OCI-LY1 (cell line): ENCODE measurements around the gene EID3.

Experiments used
- H2AFZ ChIP-seq: fragments of 200-600 bp; sonication (generic), shearing (Covaris generic); 2 replicates; pipeline ENCODE4 v1.6.0; 2014; ENCODE audit warnings: antibody characterized with exemption, mild to moderate bottlenecking, low read length
- H3F3A ChIP-seq: fragments of 200-600 bp; sonication (generic), shearing (Covaris generic); 2 replicates; pipeline ENCODE4 v1.6.0; 2014; ENCODE audit warnings: mild to moderate bottlenecking, antibody characterized with exemption, low read length, moderate library complexity; ENCODE audit not compliant: insufficient read depth
- H3K27ac ChIP-seq: fragments of 200-600 bp; sonication (generic); 2 replicates; pipeline ENCODE4 v1.5.1; 2014; ENCODE audit warnings: low read length, mixed run types, mild to moderate bottlenecking, low read depth; ENCODE audit not compliant: poor library complexity, severe bottlenecking
- H3K27me3 ChIP-seq: fragments of 200-600 bp; sonication (generic); 2 replicates; pipeline ENCODE4 v1.6.0; 2014; ENCODE audit warnings: antibody characterized with exemption, mild to moderate bottlenecking, low read length, moderate library complexity; ENCODE audit not compliant: insufficient read depth
- H3K36me3 ChIP-seq: fragments of 200-600 bp; sonication (generic); 2 replicates; pipeline ENCODE4 v1.6.1; 2014; ENCODE audit warnings: mild to moderate bottlenecking, antibody characterized with exemption, low read length, moderate library complexity, mixed read lengths; ENCODE audit not compliant: insufficient read depth
- H3K4me1 ChIP-seq: fragments of 200-600 bp; sonication (generic); 2 replicates; pipeline ENCODE4 v1.5.1; 2014; ENCODE audit warnings: mild to moderate bottlenecking, low read length, moderate library complexity; ENCODE audit not compliant: insufficient read depth, severe bottlenecking
- H3K4me2 ChIP-seq: fragments of 200-600 bp; sonication (generic), shearing (Covaris generic); 2 replicates; pipeline ENCODE4 v1.6.1; 2014; ENCODE audit warnings: low read length
- H3K4me3 ChIP-seq: fragments of 200-600 bp; sonication (generic); 2 replicates; pipeline ENCODE4 v1.5.1; 2014; ENCODE audit warnings: low read length, low read depth, mild to moderate bottlenecking, mixed read lengths; ENCODE audit not compliant: poor library complexity, severe bottlenecking
- H3K79me2 ChIP-seq: fragments of 200-600 bp; shearing (Covaris generic); 2 replicates; pipeline ENCODE4 v1.6.1; 2016; ENCODE audit warnings: mixed run types, low read length, mixed read lengths; ENCODE audit not compliant: insufficient read depth
- H3K9ac ChIP-seq: fragments of 200-600 bp; sonication (generic), shearing (Covaris generic); 2 replicates; pipeline ENCODE4 v1.6.1; 2014; ENCODE audit warnings: mild to moderate bottlenecking, low read length, mixed read lengths
- H3K9me2 ChIP-seq: fragments of 200-600 bp; sonication (generic), shearing (Covaris generic); 2 replicates; pipeline ENCODE4 v1.6.1; 2014; ENCODE audit warnings: low read depth, mild to moderate bottlenecking, low read length, mixed read lengths
- H3K9me3 ChIP-seq: fragments of 200-600 bp; shearing (Covaris generic); 2 replicates; pipeline ENCODE4 v1.6.1; 2014; ENCODE audit warnings: low read length, mixed read lengths
- H4K20me1 ChIP-seq: fragments of 200-600 bp; sonication (generic), shearing (Covaris generic); 2 replicates; pipeline ENCODE4 v1.6.0; 2016; ENCODE audit warnings: mild to moderate bottlenecking, low read length; ENCODE audit not compliant: insufficient read depth
- EZH2 ChIP-seq: fragments of 200-600 bp; sonication (generic), shearing (Covaris generic); IDR thresholded peaks from 2 replicates; pipeline ENCODE4 v1.8.0; 2017; ENCODE audit warnings: borderline replicate concordance, mixed run types, mild to moderate bottlenecking, antibody characterized with exemption, low read length, moderate library complexity, mixed read lengths
- TF ChIP-seq, protein P1 (sequence below): fragments of 200-600 bp; sonication (generic), shearing (Covaris generic); IDR thresholded peaks from 2 replicates; pipeline ENCODE4 v1.5.1; 2017; ENCODE audit warnings: mild to moderate bottlenecking, antibody characterized with exemption, low read length, moderate library complexity, mixed read lengths

EID3 gene

DNA sequence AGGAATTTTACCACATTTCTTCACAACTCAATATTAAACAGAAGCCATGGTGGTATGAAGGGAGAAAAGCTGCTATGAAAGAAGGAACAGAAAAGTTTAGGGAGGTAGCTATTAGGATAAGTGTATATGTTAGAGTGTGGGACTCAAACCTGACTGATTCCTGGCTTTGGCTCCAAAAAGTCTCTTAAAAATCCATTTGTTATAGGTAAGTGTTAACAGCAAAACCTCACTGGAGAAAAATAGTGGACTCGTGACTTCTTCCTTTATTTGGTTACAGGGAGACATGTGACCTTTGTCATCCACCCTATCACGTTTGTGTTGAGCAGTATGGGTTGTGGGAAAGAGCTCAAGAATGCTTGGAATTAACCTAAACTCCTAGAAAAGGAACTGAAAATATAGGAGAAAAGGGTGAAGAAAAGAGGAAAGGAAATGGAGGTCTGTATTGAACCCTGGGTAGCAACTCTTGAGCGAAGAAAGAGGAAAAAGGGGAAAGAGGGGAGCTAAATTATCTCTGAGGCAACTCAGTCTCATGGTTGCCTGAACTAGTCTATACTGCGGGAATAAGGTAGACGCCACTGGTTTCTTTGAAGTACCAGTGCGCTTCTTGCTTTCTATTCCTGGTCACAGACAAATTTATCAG lies 3.6 kb upstream of the EID3 start:
- Histone ChIP-seq H3K4me1 (no peaks in the 10 kb centered on the region), H3K27me3 (no peaks in the 10 kb centered on the region), H4K20me1 (no peaks in the 10 kb centered on the region), H3K9me2 (no peaks in the 10 kb centered on the region), H3K9me3 (no peaks in the 10 kb centered on the region), H3K4me3 (no peak overlapping the region), H3K36me3 (peaks cover 59% of the 10 kb centered on the region), H3K4me2 (no peak overlapping the region), H3K27ac (no peak overlapping the region), H3K79me2 (peaks cover 88% of the 10 kb centered on the region), H3K9ac (no peak overlapping the region), H3F3A (no peaks in the 10 kb centered on the region), H2AFZ (no peak overlapping the region)
- TF ChIP-seq, protein P1, sequence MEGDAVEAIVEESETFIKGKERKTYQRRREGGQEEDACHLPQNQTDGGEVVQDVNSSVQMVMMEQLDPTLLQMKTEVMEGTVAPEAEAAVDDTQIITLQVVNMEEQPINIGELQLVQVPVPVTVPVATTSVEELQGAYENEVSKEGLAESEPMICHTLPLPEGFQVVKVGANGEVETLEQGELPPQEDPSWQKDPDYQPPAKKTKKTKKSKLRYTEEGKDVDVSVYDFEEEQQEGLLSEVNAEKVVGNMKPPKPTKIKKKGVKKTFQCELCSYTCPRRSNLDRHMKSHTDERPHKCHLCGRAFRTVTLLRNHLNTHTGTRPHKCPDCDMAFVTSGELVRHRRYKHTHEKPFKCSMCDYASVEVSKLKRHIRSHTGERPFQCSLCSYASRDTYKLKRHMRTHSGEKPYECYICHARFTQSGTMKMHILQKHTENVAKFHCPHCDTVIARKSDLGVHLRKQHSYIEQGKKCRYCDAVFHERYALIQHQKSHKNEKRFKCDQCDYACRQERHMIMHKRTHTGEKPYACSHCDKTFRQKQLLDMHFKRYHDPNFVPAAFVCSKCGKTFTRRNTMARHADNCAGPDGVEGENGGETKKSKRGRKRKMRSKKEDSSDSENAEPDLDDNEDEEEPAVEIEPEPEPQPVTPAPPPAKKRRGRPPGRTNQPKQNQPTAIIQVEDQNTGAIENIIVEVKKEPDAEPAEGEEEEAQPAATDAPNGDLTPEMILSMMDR: no peak
- TF ChIP-seq EZH2: no peak

DNA sequence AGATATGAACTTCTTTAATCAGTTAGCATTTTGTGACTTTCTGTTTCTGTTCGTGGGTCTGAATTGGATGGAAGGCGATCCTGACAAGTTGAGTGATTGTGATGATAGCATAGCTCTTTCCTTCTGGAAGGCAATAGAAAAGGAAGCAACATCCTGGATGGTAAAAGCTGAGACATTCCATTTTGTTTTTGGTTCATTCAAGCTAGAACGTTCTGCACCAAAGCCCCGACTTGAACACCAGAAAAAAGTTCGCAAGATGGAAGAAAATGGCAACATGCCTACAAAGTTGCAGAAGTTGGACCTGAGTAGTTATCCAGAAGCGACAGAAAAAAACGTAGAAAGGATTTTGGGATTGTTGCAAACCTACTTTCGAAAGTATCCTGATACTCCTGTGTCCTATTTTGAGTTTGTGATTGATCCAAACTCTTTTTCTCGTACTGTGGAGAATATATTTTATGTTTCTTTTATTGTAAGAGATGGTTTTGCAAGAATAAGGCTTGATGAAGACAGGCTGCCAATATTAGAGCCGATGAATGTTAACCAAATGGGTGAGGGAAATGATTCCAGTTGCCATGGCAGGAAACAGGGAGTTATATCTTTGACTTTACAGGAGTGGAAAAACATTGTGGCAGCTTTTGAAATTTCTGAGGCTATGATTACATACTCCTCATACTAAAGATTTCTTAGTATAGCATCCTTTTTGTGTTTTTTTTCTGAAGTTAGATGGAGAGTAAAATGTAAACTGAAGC lies 896 bp downstream of the EID3 start:
- Histone ChIP-seq H3K27ac (no peak overlapping the region), H3K4me2 (no peak overlapping the region), H3K27me3 (no peaks in the 10 kb centered on the region), H3K9ac (no peak overlapping the region), H3K79me2 (peaks cover 86% of the 10 kb centered on the region), H3K36me3 (peaks cover 40% of the 10 kb centered on the region), H4K20me1 (no peaks in the 10 kb centered on the region), H3F3A (no peaks in the 10 kb centered on the region), H3K4me3 (no peak overlapping the region), H2AFZ (no peak overlapping the region), H3K4me1 (no peaks in the 10 kb centered on the region), H3K9me2 (no peaks in the 10 kb centered on the region), H3K9me3 (no peaks in the 10 kb centered on the region)
- no peak for TF ChIP-seq EZH2
- TF ChIP-seq, protein P1: no peak

DNA sequence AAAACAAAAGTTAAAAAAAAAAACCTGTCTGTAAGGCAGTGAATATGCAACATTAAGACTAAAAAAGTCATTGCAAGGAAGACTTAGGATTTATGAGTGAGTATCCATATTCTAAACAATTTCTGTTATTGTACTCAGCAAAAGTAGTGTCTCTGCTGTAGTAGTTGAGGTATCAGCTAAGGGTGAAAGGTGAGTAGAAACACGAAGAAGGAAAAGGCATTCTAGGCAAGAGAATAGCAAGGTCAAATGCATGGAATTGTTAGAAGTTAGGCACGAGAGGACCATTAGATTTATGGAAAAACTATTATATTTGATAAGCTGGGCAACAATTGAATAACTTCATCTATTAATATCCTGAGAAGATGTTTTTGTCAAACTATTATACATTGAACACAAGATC lies 1.8 kb downstream of the EID3 start:
- H3K4me3 ChIP-seq: no peak overlapping the region
- no peaks in the 10 kb centered on the region for H3K9me3 ChIP-seq
- no peak overlapping the region for H2AFZ ChIP-seq
- peaks cover 40% of the 10 kb centered on the region for H3K36me3 ChIP-seq
- H3K4me2 ChIP-seq: no peak overlapping the region
- no peak overlapping the region for H3K27ac ChIP-seq
- no peaks in the 10 kb centered on the region for H3F3A ChIP-seq
- TF ChIP-seq EZH2: no peak
- TF ChIP-seq, protein P1: no peak
- no peaks in the 10 kb centered on the region for H3K4me1 ChIP-seq
- H3K79me2 ChIP-seq: peaks cover 77% of the 10 kb centered on the region
- H4K20me1 ChIP-seq: no peaks in the 10 kb centered on the region
- no peak overlapping the region for H3K9ac ChIP-seq
- no peaks in the 10 kb centered on the region for H3K27me3 ChIP-seq
- H3K9me2 ChIP-seq: no peaks in the 10 kb centered on the region
